CD4-positive, alpha-beta T cell treated with Interleukin-12 subunit alpha and Interleukin-12 subunit beta, for 1 hour (primary cell): Measurements from ENCODE around the gene NCOA7.
A peak's percentile ranks its signal among the peaks of the same experiment; 100 is the strongest.

Source experiments
- DNase-seq: peaks from one replicate; pipeline ENCODE4 v3.0.0-alpha.2; 2020

The NCOA7 gene, protein sequence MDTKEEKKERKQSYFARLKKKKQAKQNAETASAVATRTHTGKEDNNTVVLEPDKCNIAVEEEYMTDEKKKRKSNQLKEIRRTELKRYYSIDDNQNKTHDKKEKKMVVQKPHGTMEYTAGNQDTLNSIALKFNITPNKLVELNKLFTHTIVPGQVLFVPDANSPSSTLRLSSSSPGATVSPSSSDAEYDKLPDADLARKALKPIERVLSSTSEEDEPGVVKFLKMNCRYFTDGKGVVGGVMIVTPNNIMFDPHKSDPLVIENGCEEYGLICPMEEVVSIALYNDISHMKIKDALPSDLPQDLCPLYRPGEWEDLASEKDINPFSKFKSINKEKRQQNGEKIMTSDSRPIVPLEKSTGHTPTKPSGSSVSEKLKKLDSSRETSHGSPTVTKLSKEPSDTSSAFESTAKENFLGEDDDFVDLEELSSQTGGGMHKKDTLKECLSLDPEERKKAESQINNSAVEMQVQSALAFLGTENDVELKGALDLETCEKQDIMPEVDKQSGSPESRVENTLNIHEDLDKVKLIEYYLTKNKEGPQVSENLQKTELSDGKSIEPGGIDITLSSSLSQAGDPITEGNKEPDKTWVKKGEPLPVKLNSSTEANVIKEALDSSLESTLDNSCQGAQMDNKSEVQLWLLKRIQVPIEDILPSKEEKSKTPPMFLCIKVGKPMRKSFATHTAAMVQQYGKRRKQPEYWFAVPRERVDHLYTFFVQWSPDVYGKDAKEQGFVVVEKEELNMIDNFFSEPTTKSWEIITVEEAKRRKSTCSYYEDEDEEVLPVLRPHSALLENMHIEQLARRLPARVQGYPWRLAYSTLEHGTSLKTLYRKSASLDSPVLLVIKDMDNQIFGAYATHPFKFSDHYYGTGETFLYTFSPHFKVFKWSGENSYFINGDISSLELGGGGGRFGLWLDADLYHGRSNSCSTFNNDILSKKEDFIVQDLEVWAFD

DNA sequence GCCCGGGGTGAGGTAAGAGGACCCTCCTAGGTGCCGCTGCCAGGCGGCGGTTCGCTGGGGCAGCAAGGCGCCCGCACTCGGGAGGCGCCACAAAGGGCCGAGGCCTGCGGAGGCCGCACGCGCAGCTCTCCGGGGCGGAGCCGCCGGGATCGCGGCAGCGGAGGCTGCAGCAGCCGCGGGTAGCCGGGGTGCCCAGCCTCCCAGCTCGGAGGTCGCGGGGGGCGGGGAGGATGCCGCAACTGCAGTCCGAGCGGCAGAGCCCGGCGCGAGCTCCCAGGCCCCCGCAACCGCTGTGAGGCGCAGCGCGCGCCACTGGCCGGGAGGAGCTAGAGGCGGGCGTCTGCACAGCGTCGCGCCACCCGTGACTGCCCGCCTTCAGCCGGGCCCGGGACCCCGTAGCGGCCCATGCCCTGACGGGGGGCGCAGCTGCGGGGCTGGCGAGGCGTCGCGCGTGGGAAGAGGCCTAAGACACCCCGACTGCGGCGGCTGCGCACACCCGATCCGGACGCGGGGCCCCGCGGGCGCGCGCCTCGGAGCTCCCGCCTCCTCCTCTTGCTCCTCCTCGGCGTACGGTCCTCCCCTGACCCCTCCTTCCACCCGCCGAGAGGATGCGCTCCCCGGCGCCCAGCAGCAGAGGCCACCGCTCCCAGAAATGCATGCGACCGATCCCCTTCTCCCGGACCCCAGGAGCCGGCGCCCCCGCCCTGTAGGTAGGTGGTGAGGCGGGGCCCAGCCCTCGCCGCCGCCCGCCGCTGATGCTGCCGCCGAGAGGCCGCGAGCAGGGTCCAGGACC lies at the start of gene NCOA7:
Gene NCOA7 (plus strand): TSS at position 603 of the 793 bp plus-strand sequence. CDS start 24,395 bp downstream, outside the sequence.
- peak; percentile 85 for DNase-seq

DNA sequence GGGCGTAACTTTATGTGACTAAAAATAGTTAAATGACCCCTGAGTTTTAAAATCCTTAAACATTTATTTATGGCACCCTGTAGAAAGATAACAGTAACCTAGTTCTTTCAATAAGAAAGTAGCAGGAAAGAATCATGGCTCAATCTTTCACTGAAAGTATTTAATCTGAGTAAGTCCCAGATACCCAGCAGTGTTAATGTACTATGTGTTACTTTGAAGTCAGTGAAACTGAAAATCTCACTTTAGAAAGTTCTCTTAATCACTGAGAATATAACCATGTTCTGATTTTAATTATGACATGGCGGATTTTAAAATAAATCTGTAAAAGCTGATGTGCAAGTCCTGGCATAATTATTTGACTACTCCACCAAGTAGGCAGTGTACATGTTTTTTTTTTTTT lies 49.4 kb upstream of the NCOA7 start:
- no peak for DNase-seq

DNA sequence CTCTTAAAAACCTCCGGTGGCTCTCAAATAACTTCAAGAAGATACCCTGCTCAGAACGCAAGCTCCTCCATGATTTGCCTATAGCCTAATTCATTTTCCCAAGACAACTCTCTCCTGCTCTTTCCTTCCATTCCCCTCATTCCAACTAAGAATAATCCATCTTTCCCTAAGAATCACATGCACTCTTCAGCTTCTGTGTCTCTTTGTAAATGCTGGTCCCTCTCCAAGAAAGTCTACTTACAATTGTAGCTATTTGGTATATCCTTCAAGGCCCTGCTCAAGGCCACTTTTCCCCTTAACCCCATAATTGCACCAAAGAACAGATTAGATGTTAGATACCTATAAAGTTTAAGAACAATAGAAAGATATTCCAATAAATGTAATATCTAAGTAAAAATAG lies 48.7 kb upstream of the NCOA7 start:
- no peak for DNase-seq

DNA sequence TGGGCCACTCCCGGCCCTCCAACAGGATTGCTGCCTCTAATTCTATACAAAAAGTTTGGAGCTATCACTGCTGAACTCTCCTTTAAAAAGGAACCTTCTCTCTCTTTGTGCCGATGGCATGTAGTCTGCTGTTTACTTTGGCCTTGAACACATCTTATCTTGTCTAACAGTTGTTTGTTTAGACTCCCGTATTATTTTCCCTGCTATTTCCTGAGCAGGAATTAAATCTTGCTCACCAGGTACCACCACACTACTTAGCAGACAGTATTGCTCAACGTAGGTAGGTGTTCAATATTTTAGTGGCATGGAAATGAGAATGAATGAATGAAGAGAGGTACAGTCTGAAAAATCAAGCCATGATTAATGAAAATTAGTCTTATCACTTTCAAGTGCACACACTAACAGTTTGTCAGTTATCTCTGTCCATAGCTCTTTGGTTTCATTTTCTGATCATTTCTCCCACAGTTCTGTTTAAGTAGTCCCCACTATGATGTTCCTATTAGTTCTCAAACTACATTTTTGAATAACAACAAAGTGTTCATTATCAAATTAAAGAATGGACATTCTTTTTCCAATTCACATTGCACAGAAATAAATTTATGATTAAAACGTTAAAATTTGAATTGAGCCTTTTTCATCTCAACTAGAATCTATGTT lies 48.2 kb upstream of the NCOA7 start:
- DNase-seq = no peak

DNA sequence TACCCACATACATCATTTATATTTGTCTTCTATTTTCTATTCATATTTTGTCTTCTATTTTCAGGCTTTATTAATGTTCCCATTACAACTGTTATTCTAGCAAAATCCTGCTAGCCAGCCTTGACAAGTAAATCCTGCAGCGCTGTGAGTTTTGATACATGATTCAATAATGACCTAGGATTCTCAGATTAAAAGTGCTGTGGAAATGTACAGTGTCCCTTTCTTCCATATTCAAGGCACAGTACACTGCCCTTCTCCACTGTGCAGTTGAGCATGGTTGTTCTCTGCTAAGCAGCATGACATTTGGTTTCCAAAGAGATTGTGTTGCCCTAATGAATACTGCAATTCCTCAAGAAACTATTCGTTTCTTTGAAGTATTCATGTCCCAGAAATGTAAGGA lies 47.2 kb upstream of the NCOA7 start:
- DNase-seq = no peak

DNA sequence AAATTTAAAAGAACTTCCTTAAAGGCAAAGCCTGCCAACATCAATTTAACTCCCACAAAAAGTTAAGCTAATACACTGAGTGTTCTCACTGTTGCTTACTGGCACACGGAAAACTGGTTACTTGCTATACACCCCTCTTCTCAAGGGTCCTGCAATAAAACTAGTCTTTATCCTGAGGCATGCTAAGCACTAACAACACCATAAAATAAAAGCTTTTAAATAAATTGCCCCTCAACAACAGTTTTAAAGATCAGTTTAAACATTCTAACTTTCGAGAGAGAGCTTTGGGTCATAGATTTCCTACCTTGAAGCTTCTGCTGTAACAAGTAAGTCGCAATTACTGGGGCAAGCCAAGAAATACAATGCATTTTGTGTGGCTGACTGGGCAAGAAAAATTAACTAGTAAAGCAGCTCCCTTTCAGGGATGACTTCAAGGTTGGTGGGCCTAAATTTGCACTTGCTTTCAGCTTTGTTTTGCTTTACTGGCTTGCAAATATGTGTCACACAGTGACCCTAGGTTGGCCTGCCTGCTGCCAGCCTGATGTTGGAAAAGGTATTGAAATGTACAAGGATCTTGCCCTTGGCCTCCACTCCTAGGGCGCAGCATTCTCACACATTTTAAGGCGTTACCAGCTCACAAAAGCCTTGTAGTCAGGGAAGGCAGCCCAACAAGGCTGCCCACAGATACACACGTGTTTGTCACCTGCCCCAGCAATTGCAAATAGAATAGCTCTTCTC lies 45.3 kb upstream of the NCOA7 start:
- no peak for DNase-seq

DNA sequence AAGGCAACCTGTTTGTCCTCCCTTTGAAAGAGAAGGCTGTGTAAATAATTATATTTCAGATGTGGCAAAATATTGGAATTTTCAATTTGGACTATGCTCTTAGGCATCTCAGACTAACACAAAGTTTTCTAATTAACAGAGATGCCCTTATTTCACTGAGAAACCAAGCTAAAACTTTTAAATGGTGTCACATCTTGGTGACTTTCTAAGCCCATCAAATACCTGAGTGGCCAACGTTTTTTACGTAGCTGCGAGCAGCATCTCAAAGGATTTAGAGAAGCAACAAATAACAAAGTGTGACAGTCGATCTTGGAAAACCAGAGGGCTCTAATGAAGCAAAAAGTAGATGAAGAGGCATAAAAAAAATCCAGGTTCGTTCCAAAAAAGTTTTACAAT lies 44.7 kb upstream of the NCOA7 start:
- no peak for DNase-seq

DNA sequence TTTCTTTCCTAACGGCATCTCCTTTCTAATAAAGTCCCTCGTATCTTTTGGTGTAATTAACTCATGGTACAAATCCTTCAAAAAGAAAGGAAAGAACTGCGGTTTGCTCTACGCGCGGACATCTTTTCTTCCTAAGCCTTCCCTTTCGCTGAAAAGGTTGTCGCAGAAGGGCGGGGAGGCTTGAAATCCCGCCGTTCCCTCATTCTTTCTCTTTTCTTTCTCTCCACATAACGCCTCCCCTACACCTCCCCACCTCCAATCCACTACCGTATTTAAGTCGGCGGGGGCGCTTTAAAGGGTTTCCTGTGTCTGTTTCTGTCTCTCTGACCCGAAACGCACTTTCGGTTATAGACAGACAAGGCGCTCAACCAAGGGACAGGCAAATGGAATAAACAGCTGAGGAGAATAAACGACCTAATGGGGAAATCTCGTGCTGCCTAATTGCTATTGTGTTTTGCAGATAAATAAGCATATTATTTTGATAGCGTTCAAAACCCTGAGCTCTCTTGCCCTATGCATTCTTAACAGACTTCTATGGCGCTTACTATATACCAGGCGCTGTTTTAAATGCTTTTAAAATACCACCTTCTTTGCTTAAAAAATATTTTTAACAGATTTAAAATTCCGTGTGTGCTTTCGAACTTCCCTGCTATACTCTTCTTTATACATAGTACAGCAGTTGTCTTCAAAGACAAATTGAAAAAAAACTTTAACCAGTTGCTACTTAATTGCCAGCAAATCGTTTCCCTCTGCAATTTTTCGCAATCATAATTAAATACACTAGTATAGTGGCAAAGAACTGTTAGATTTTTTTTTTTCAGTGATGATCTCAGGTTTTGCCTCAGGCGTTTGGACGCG lies 43.8 kb upstream of the NCOA7 start:
- peak; percentile 74 for DNase-seq

DNA sequence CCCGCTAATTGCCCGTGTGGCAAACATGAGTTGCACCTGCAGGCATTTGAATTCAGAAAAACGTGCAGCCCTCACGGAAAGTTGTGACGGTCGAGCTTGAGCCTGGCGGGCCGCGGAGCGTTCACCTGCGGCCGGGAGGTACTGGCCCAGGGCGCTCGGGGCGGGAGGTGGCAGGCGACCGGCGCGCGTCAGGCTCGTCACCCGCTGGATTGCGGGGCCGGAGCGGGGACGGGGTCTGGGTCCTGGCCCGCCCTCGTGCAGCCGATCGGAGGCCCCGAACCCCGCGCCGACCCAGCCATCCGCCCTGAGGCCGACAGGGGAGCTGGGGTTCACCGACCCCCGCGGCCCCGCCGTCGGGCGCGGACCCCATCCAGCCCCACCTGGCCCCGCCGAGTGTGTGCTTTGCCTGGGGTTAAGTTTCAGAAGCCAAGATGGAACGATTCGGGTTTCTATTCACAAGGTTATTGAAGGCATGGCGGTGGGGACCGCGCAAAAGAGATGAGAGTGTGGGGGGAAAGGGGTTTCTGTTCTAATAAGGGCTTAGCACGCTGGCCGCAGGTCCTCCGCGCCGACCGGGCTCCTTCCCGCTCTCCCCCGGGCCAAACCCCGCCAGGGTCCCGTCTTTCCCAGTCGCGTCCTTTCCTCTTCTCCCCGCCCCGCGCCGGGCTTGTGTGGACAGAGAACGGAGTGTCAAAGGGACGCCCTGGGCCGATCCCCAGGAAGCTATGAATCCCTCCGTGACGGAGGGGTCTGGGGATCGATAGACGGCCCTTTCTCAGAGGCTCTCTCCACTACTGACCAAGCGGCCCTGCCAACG lies 43.0 kb upstream of the NCOA7 start:
- DNase-seq = no peak

DNA sequence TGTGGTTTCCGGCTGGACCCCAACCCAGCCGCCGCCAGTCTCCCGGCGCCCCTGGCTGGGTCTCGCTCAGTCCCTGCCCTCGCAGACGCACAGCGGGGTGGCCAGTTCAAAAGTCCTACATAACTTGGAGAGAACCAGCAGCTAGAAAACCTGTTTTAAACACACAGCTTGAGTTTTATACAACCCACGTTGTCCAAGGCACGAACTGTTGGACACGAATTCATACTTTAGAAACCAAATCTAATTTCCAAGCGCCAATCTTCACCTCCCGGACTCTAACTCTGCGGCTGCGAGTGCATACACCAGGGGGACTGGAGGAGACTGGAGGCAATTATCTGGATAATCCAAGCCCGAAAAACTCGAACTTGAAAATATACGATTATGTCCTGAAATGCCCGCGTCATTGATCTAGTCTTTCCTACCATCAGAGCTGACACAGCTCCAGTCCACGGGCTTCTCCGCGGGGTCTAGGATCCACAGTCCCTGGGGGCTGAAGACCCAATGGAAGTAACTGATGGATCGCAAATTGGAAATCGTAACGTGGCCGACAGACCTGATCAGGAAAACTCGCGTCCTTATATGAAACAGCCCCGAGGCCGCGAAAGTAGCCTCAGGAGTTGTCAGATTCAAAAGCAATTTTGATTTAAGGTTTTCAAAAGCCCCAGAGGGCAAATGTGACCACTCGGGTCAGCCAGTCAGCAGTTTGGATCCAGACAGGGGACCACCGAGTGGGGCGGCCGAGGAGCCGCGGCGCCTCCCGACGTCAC lies 42.2 kb upstream of the NCOA7 start:
- DNase-seq = no peak

DNA sequence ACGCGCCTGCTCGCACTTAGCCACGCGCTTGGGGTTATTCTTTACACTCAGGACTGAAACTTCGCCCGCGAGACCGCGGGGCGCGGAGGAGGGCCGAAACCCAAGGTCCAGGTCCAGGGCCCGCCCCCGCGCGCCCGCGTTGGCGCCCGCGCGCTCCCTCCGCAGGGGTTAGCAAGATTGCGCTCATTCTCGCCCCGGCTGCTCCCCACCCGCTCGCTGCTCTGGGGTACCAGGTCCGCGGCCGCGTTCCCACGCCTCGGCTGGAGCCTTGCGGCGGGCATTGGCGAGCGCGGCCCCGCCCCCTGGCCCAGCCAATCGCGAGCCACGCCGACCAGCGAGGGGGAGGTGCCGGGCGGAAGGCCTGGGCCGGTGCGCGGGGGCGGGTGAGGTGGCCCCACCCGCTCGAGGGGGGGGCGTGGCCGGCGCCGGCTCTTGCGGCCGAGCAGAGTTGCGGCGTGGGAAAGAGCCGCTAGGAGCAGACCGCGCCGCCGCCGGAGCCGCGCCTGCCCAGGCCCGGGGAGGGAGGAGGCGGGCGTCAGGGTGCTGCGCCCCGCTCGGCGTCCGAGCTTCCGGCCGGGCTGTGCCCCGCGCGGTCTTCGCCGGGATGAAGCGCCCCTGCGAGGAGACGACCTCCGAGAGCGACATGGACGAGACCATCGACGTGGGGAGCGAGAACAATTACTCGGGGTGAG lies 41.4 kb upstream of the NCOA7 start, which contains the start of gene HEY2:
Gene HEY2 (plus strand): TSS at position 460 of the 692 bp plus-strand sequence. CDS start 145 bp downstream, at position 605.
- peak; percentile 89 for DNase-seq

DNA sequence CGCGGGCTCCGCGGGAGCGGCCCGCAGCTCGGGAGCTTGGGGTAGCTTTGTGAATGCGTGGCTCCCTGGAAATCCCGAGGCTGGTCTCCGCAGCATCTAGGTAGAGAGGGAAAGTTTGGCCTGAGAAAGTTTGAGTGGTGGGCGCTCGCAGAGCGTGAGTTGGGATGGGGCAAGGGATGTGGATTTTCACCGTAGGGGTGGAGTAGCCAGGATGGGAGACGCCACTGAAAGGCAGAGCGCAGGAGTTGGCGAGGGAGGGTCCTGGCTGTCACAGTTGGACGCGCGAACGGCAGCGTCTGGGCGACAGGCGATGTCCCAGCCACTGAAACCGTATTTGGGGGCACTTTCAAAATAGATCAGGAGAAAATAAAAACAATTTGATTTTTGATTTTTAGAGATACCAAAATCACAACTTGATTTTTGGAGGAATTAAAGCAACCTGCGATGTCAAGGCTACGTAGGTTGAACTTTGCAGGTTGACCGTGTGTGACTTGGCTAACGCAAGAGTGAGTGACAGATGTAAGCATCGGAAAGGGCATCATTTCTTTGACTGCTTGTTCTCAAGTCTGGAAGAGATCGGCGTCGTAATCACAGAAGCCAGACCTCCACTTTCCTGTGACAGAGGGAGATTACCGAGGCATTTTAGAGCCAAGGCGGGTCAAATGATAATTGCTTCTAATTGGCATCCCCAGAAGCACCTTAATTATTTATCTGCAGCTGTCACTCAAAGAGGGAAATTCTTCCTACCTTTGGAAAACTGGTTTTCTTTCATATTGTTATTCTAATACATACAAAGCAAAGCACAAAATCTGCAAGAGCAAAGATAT lies 40.7 kb upstream of the NCOA7 start:
- no peak for DNase-seq

DNA sequence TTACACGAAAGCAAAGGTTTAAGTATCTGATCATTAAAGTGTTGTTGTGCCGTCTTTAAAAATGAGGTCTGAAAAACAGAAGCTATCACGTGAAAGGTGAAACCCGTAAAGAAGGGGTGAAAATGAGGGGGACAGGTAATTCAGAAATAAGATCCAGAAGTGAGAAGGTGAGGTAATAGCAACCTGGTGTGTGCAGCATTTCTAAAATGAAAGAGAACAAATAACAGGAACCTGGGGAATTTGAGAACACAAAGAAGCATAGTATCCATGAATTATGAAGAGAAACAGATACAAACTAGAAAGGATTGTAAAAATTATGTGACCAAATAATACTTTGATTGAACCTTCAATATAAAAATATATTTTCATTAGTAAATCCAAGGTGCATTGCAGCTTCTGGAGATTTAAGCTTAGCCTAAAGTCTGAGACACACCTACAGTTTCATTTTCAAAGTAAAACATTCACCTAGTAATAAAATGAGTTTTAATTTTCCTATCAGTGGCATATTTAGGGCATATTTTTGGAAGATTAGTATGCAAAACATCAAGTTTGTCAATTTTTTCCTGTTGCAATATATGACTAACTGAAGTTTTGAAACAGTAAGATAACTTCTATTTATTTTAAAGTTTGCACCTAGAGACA lies 39.9 kb upstream of the NCOA7 start:
- DNase-seq = no peak

DNA sequence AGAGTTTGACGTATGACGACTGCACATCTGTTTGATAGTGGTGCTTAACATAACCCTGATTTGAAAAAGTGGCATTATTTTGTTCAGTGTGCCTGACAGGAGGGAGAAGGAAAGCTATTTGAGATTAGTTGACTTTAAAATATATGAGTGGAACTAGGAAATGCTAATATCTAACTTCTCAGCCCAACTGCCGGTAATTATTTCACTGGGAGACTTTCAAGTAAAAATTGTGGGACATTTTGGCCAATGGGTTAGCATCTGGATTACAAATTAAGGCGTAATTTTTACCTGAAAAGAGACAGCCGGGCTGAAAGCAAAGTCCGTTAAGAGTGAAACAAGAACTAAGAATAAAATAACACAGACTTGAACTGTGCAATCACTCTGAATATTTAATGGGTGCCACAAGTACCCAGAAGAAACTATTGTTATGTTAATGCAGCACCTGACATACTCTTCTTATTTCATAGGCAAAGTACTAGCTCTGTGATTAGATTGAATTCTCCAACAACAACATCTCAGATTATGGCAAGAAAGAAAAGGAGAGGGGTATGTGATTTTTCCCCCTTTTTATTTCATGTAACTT lies 39.3 kb upstream of the NCOA7 start:
- no peak for DNase-seq

DNA sequence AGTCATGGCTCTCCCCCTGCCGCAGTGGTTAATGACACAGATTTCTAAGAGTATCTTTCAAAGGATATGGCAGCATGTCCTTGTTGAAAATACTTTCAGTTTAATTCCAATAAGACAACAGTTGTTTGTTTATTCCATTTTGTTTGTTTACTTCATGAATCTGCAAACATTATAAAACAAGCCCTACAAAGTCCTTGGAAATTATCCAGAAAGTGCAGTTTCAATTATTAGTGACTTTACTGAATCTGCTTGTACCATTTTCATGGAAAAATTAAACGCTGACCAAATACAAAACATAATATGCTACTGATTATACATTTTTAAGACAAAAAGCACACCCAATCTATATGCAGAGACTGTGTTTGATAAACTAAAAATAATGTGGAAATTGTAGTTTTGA lies 38.0 kb upstream of the NCOA7 start:
- no peak for DNase-seq

DNA sequence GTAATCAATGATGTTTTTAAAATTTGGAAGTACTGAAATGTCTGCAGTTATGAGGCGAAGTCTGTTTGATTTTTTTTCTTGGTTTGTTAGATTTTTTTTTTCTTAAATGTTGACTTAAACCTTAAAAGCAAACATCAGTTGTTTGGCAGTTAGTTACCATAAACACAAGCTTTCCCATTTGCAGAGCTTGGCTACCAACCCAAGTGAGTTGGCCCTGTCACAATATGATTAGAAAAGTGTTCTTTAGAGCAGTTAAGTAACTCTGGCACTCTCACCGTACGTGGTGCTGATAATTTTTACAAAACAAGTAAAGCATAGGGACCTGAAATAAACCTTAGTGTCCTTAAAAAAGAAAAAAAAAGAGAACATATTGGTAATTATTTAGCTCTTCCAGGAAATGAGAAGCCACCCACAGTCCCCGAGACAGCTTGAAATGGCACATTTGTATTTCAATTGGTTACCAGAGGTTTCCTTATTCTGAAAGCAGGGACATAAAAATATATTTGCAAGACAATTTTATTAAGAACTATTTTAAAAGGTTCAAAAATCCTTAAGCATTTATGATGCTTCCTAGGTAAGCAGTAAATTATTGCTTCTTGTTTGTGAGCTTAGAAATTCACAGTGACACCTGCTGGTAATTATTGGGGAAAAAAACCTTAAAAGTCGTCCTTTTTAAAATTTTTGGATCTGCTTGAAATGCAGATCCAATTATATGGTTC lies 37.4 kb upstream of the NCOA7 start:
- peak; percentile 50 for DNase-seq
